Endothelial cell of umbilical vein (primary cell): ENCODE measurements around the gene LXN. TPM values are rescaled to one million over a fixed set of nuclear protein-coding genes. Genes with fewer than 3 reads are reported as not detected.
A peak's percentile ranks its signal among the peaks of the same experiment; 100 is the strongest.

ENCODE experiments used
- BruUV-seq: library from RNA; stranded (reverse); fragments of 400-500 nt; replicated peaks from 2 replicates; lab custom pipeline; 2021; lab: Mats Ljungman, UMichigan
- CTCF ChIA-PET: fragments of 300-600, 350-600 bp; sonication (Branson Sonifier 250); formaldehyde crosslinking; loops from one replicate; lab custom pipeline; 2021; ENCODE audit warnings: antibody characterized with exemption, inconsistent platforms; lab: Charles Lee
- POLR2A ChIA-PET: fragments of 300-600, 350-600 bp; sonication (Branson Sonifier 250); formaldehyde crosslinking; loops from one replicate; lab custom pipeline; 2021; ENCODE audit warnings: antibody characterized with exemption, inconsistent platforms; lab: Charles Lee
- DNase-seq: peaks from one replicate; pipeline ENCODE4 v3.0.0-alpha.2; 2011; ENCODE audit warnings: low read depth, low spot score
- FAIRE-seq: peaks from 2 replicates; lab custom pipeline; 2011; peaks lifted over from hg19 to GRCh38; lab: Jason Lieb, UNC
- H2AFZ ChIP-seq: 2 replicates; pipeline ENCODE4 v1.6.0; 2012; ENCODE audit warnings: low read depth, low read length, control low read depth, inconsistent platforms
- H3K27ac ChIP-seq: 2 replicates; pipeline ENCODE4 v1.5.1; 2011; ENCODE audit warnings: low read depth, mild to moderate bottlenecking, control low read depth, low read length, moderate library complexity; ENCODE audit not compliant: insufficient read depth
- H3K27me3 ChIP-seq, 2 experiments: 2 replicates each; pipeline versions ENCODE4 v1.6.0 to v1.6.1; 2011; ENCODE audit warnings: low read length in 2 of 2, mixed read lengths in 1 of 2; ENCODE audit not compliant: control insufficient read depth in 2 of 2, insufficient read depth in 2 of 2
- H3K36me3 ChIP-seq, 2 experiments: 2 replicates in 1 of 2; 3 replicates in 1 of 2; pipeline ENCODE4 v1.5.1; 2011; ENCODE audit warnings: low read length in 2 of 2, mild to moderate bottlenecking in 1 of 2, moderate library complexity in 1 of 2; ENCODE audit not compliant: control insufficient read depth in 2 of 2, insufficient read depth in 2 of 2; ENCODE audit errors: extremely low read depth in 1 of 2
- H3K4me1 ChIP-seq: 3 replicates; pipeline ENCODE4 v1.5.1; 2011; ENCODE audit warnings: mild to moderate bottlenecking, low read length; ENCODE audit not compliant: control insufficient read depth, insufficient read depth; ENCODE audit errors: extremely low read depth
- H3K4me2 ChIP-seq: 2 replicates; pipeline ENCODE4 v1.6.1; 2011; ENCODE audit warnings: low read length, control low read depth, mixed read lengths; ENCODE audit not compliant: insufficient read depth
- H3K4me3 ChIP-seq, 3 experiments: fragments of 200-600 bp in 1 of 3; sonication (generic), shearing (Covaris generic) in 1 of 3; replicated peaks in 1 of 3; 2 replicates each; pipeline ENCODE4 v1.5.1; 2011 to 2016; ENCODE audit warnings: control low read depth in 3 of 3, low read length in 3 of 3, mild to moderate bottlenecking in 2 of 3, inconsistent platforms in 1 of 3, low read depth in 1 of 3, moderate library complexity in 1 of 3; ENCODE audit not compliant: insufficient read depth in 1 of 3
- H3K79me2 ChIP-seq: 2 replicates; pipeline ENCODE4 v1.6.0; 2012; ENCODE audit warnings: low read length, inconsistent platforms; ENCODE audit not compliant: control insufficient read depth, insufficient read depth
- H3K9ac ChIP-seq: replicated peaks from 2 replicates; pipeline ENCODE3; 2011; ENCODE audit warnings: low read length, control low read depth; ENCODE audit not compliant: insufficient read depth; ENCODE audit errors: extremely low read depth
- H3K9me1 ChIP-seq: replicated peaks from 3 replicates; pipeline ENCODE4 v1.6.0; 2011; ENCODE audit warnings: mild to moderate bottlenecking, low read length; ENCODE audit not compliant: control insufficient read depth, insufficient read depth; ENCODE audit errors: extremely low read depth
- H3K9me3 ChIP-seq: replicated peaks from 2 replicates; pipeline ENCODE4 v1.5.1; 2012; ENCODE audit warnings: low read length, inconsistent platforms; ENCODE audit not compliant: control insufficient read depth, insufficient read depth
- H4K20me1 ChIP-seq: replicated peaks from 2 replicates; pipeline ENCODE3; 2011; ENCODE audit warnings: mild to moderate bottlenecking, low read length; ENCODE audit not compliant: control insufficient read depth, insufficient read depth; ENCODE audit errors: extremely low read depth
- EZH2 ChIP-seq: IDR thresholded peaks from 2 replicates; pipeline ENCODE4 v1.6.1; 2012; ENCODE audit warnings: borderline replicate concordance, low read depth, mild to moderate bottlenecking, moderate library complexity, low read length, inconsistent platforms; ENCODE audit not compliant: severe bottlenecking
- FOS ChIP-seq: IDR thresholded peaks from 2 replicates; pipeline ENCODE4 v1.6.1; 2011; ENCODE audit warnings: mild to moderate bottlenecking, low read length, moderate library complexity, borderline replicate concordance; ENCODE audit not compliant: insufficient read depth
- GATA2 ChIP-seq: IDR thresholded peaks from 2 replicates; pipeline ENCODE4 v1.7.0; 2011; ENCODE audit warnings: low read depth, mild to moderate bottlenecking, moderate library complexity, mixed read lengths, low read length; ENCODE audit not compliant: insufficient read length, insufficient read depth
- JUN ChIP-seq: IDR thresholded peaks from 2 replicates; pipeline ENCODE4 v1.6.1; 2011; ENCODE audit warnings: borderline replicate concordance, low read depth; ENCODE audit not compliant: insufficient read length, insufficient read depth
- MYC ChIP-seq: IDR thresholded peaks from one replicate; pipeline ENCODE4 v1.6.1; 2011; ENCODE audit warnings: mild to moderate bottlenecking, low read depth, low read length
- POLR2A ChIP-seq: IDR thresholded peaks from 2 replicates; pipeline ENCODE4 v1.6.1; 2012; ENCODE audit warnings: low read depth, mild to moderate bottlenecking, control low read depth, low read length
- POLR2AphosphoS5 ChIP-seq: IDR thresholded peaks from 2 replicates; pipeline ENCODE4 v1.6.1; 2012; ENCODE audit warnings: low read depth, mild to moderate bottlenecking, control low read depth, low read length, moderate library complexity; ENCODE audit not compliant: insufficient read depth
- dilution Hi-C: fragments of 300-500 bp; cut with MboI; formaldehyde crosslinking; loops from one replicate; pipeline ENCODE4 v1.15.0; 2019; ENCODE audit warnings: low sequenced_read_pairs; ENCODE audit not compliant: extremely low pct_ligation_motif_present
- intact Hi-C: fragments of 100-400 bp; cut with micrococcal nuclease; formaldehyde crosslinking; loops from one replicate; pipeline ENCODE4 v1.10.0; 2022
- polyA plus RNA-seq, 4 experiments: library from polyadenylated mRNA; depleted of rRNA in 3 of 4; stranded (reverse) in 3 of 4; unstranded in 1 of 4; fragments of >200 nt; gene quantifications; 2 replicates each; pipeline versions ENCODE4 v1.2.1 to v1.2.3, GENCODE V29; 2011 to 2012; ENCODE audit warnings: missing spikeins in 1 of 4
- total RNA-seq: library from RNA; stranded (reverse); gene quantifications from 2 replicates; pipeline ENCODE4 v1.2.3, GENCODE V29; 2021
- TF ChIP-seq, protein P1 (sequence below): IDR thresholded peaks from 2 replicates; pipeline ENCODE4 v1.6.1; 2011; ENCODE audit not compliant: insufficient read depth, insufficient read length
- TF ChIP-seq, protein P2 (sequence below), 2 donors: IDR thresholded peaks; 1 replicate in 1 of 2; 2 replicates in 1 of 2; pipeline ENCODE4 v1.5.1; 2011; ENCODE audit warnings: low read length in 2 of 2, mild to moderate bottlenecking in 2 of 2, moderate library complexity in 2 of 2, control low read depth in 1 of 2, inconsistent platforms in 1 of 2, low read depth in 1 of 2; ENCODE audit not compliant: insufficient read depth in 1 of 2; ENCODE audit errors: extremely low read depth in 1 of 2

The LXN gene
- total and polyA plus RNA-seq, 2 donors (not counting 3 experiments of a cell fraction or from before 2014, with no cell fraction given) = 56.9 to 118 TPM

DNA sequence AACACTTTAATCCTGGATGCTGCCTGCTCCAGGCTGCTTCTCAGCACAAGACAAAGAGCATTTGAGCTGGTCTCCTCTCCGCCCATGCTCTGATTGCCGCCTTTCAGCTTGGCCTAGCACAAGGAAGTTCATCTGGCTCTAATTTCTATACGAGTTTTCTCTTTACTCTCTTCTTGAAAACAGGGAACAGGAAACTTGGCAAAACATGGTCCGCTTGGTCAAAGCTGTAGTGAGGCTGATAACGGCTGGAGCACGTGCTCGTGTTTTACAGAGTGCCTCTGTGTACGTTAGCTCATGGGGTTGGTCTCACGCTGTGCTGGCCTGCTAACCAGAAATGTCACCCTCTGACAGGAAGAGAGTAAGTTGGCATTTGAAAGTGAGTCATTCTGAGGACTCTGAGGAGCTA, 40.6 kb upstream of the LXN start:
- H3K4me2 ChIP-seq = peak overlapping the region; percentile 23
- BruUV-seq = no TSS peak
- DNase-seq (peak; percentile 99), FAIRE-seq (peak; percentile 96)
- intact Hi-C loops (loop anchor here (1.0 to 10.0 kb wide), 5 partner anchors 10 to 1052 kb away; partner anchors contain the start of gene LXN), dilution Hi-C loops (no loop called here)
- H2AFZ ChIP-seq = peak overlapping the region; percentile 19
- H3K9me1 ChIP-seq = no peaks in the 10 kb centered on the region
- H3K9ac ChIP-seq = peak overlapping the region; percentile 7
- CTCF ChIA-PET = interaction anchor here (1.1 to 3.8 kb wide), 9 partner anchors 9 to 81 kb away, joined by 3 to 29 read pairs (median 12); partner anchors contain the start of genes GFM1 and LXN
- no peaks in the 10 kb centered on the region for H3K36me3 ChIP-seq
- no peak overlapping the region for H3K4me3 ChIP-seq
- POLR2A ChIA-PET = interaction anchor here (0.7 to 1.5 kb wide), 5 partner anchors 10 to 66 kb away, joined by 3 to 4 read pairs (median 3); partner anchors contain the start of gene LXN
- TF ChIP-seq POLR2AphosphoS5 (no peak), JUN (peak; percentile 64), MYC (peak; percentile 95), EZH2 (no peak), GATA2 (peak; percentile 38), FOS (peak; percentile 48), POLR2A (no peak)
- TF ChIP-seq, protein P1, sequence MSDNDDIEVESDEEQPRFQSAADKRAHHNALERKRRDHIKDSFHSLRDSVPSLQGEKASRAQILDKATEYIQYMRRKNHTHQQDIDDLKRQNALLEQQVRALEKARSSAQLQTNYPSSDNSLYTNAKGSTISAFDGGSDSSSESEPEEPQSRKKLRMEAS = peak; percentile 97
- TF ChIP-seq, protein P2, sequence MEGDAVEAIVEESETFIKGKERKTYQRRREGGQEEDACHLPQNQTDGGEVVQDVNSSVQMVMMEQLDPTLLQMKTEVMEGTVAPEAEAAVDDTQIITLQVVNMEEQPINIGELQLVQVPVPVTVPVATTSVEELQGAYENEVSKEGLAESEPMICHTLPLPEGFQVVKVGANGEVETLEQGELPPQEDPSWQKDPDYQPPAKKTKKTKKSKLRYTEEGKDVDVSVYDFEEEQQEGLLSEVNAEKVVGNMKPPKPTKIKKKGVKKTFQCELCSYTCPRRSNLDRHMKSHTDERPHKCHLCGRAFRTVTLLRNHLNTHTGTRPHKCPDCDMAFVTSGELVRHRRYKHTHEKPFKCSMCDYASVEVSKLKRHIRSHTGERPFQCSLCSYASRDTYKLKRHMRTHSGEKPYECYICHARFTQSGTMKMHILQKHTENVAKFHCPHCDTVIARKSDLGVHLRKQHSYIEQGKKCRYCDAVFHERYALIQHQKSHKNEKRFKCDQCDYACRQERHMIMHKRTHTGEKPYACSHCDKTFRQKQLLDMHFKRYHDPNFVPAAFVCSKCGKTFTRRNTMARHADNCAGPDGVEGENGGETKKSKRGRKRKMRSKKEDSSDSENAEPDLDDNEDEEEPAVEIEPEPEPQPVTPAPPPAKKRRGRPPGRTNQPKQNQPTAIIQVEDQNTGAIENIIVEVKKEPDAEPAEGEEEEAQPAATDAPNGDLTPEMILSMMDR (IDR thresholded peaks at IDR 0.05; ENCODE audit: extremely low read depth in 1 of 2, insufficient read depth in 1 of 2, low read depth in 1 of 2, low read length in 2 of 2) = no peak
- H4K20me1 ChIP-seq = no peaks in the 10 kb centered on the region
- no peaks in the 10 kb centered on the region for H3K79me2 ChIP-seq
- H3K4me1 ChIP-seq = peaks cover 47% of the 10 kb centered on the region
- peak overlapping the region; percentile 59 for H3K27ac ChIP-seq
- no peaks in the 10 kb centered on the region for H3K27me3 ChIP-seq
- no peaks in the 10 kb centered on the region for H3K9me3 ChIP-seq
